Measurements from ENCODE around the gene TRIM25.
"Not testable (repeated sequence)": the region's sequence is repeated elsewhere in the genome, so short reads cannot be mapped to it uniquely, and the experiment has no call there.

Gene TRIM25

GRCh38 chr17:56913867-56914580, at the start of gene TRIM25:
TRIM25 (minus strand) TSS chr17:56914049; CDS start chr17:56913988, 61 bp downstream.
- peak; percentile 88 for DNase-seq (ENCODE audit: low read depth)

DNA sequence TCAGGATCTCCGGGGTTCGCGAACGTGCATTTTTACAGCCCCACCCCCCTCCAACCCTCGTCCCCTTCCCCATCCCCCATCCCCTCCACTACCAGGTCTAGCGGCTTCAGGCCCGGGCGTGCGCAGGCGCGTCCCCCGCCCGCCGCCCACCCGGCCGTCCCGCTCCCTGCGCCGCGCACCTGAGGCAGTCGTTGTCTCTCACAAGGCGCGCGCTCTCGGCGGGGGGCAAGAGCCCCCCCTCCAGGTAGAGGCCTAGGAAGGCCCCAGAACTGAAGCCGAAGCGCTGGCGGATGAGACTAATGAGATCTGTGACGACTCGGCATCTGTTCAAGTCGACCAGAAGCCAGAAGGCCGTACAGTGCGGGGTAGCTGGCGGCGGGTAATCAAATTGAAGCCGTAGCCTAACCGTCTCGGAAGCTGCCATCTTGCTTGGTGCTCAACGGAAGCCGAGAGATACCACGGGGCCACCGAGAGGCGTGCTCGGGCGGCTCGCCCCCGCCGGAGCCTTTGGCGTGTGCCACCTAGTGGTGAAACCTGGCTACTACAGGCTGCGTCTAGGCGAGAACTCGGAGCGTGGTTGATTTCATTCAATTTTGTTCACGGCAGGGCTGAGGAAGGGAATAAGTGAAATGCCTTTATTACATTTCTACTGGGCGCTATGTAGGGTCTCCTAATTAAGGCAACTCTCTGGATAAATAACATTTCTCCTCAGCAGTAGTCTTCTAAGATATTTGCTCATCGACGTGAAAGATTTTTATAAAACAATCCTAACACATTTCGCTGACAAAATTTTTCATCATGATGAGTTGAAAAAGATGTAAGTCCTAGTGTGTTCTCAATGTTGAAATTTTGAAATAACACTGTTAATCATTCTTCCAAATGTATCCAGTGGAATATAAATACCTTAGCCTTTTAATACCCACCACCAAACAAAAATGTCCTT, 47.0 kb upstream of the TRIM25 start, which contains the start of gene COIL:
TSS of gene COIL (minus strand) at position 455 of the 943 bp plus-strand sequence. CDS start at position 424, 31 bp downstream.
- peak; percentile 81 for DNase-seq (ENCODE audit: low read depth)

DNA sequence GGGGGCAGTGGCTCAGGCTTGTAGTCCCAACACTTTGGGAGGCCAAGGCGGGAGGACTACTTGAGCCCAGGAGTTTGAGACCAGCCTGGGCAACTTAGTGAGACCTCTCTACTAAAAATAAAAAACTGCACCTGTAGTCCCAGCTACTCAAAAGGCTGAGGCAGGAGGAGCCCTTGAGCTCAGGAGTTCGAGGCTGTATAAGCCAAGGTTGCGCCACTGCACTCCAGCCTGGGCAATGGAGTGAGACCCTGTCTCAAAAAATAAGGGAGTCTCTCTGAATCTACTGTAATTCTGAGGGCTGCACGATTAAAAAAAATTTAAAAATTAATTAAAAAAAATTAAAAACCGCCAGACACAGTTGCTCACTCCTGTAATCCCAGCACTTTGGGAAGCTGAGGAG, 43.1 kb upstream of the TRIM25 start:
- DNase-seq (ENCODE audit: low read depth) = no peak

DNA sequence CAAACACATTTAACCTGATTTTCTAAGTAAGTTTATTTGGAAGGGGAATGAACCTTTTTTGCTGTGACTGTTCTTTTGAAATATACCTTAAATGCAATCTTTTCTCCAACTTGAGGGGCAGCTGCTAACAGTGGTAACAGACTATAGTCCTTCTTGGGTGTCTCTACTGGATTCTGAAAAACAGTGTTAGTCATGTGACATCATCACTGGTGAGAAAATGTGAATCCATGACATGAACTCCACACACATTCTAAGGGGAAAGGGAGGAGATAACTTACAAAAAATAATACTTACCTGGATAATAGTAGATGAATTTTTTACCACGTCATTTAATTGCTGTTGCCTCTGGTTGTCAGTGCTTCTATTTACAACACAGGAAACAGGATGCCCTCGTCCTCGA, 35.7 kb upstream of the TRIM25 start:
- DNase-seq (ENCODE audit: low read depth) = no peak

GRCh38 chr17:56948491-56948890, 34.6 kb upstream of the TRIM25 start:
- no peak for DNase-seq (ENCODE audit: low read depth)

GRCh38 chr17:56947741-56948140, 33.9 kb upstream of the TRIM25 start:
- DNase-seq (ENCODE audit: low read depth) = no peak

- no peak for DNase-seq (ENCODE audit: low read depth)
These were observed 32.2 kb upstream of the TRIM25 start for GRCh38 chr17:56945938-56946505.

DNA sequence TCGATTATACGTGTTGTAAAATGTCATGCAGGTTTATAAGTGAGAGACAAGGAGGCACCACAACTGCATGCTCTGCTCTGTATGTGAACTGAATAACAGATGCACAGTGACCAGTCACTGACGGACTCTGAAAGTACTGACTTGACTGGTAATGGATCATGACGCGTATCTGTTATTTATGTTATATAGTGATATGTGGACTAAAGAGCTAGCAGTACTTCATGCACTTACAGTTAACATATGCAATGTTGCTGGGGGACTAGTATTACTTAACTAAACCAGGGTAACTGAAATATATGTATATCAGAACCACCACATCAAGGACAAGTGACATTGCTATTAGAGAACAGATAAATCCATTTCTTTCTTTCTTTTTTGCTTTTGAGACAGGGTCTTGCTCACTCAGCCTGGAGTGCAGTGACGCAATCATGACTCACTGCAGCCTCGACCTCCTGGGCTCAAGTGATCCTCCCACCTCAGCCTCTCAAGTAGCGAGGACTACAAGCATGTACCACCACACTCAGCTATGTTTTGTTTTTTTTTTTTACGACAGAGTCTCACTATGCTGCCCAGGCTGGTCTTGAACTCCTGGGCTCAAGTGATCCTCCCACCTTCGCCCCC, 29.8 kb upstream of the TRIM25 start:
- DNase-seq (ENCODE audit: low read depth) = no peak

DNA sequence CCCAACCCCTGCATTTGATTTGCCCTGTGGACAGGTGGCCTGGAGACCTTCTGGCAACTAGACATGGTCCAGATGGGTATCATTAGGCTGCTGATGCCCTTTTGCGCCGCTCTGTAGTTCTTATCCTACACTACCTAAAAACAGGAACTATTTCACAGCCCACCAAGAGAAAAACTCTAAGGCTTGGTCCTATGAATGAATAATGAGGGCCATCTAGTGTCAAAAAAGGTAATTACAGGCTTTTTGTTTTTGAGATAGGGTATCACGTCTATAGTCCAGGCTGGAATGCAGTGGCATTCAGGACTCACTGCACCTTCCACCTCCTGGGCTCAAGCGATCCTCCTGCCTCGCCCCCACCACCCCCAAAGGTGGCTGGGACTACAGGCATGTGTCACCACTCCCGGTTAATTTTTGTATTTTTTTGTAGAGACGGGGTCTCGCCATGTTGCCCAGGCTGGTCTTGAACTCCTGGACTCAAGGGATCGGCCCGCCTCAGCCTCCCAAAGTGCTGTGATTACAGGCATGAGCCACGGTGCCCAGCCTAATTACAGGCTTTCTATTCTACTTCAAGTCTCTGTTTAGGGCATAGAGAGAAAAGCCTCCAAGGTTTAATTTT, 26.1 kb upstream of the TRIM25 start:
- no peak for DNase-seq (ENCODE audit: low read depth)

DNA sequence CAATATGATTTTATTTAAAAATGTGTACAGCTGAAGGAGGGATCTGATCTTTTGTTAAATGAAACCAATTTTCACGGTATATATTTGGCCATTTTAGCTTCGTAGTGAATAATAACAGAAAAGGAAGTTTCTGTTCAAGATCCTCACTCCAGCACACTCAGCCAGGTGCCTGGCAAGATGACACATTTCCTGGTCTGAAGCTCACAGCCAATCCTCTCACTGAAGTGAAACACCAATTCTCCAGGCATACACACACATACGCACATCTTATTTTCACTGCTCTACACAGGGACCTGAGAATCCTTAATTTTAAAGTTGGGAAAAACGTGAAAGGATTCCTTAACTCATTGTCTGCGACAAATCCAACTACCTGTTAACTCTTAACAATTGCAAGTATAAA, 24.4 kb upstream of the TRIM25 start:
- not testable (repeated sequence) for DNase-seq (ENCODE audit: low read depth)

- no peak for DNase-seq (ENCODE audit: low read depth)
These were observed 23.8 kb upstream of the TRIM25 start for GRCh38 chr17:56937687-56938086.

GRCh38 chr17:56936697-56937322, 23.0 kb upstream of the TRIM25 start:
- no peak for DNase-seq (ENCODE audit: low read depth)

GRCh38 chr17:56935461-56935860, 21.6 kb upstream of the TRIM25 start:
- no peak for DNase-seq (ENCODE audit: low read depth)

- DNase-seq (ENCODE audit: low read depth) = no peak
These were observed 20.4 kb upstream of the TRIM25 start for GRCh38 chr17:56934280-56934679.

DNA sequence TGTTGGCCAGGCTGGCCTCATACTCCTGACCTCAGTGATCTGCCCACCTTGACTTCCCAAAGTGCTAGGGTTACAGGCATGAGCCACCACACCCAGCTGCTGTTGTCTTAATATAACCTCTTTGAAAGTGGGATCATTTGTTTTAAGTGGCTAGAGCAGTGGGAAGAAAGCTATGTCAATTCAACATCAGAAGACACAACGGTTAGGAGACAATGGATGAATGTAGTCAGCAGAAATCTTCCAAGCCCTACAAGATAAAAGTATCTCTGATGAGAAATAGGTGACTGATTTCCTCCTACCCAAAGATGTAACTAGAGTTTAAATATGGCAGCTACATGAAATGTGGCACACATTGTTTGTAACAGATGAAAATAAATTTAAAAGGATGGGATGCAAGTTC, 20.0 kb upstream of the TRIM25 start:
- DNase-seq (ENCODE audit: low read depth) = no peak

DNA sequence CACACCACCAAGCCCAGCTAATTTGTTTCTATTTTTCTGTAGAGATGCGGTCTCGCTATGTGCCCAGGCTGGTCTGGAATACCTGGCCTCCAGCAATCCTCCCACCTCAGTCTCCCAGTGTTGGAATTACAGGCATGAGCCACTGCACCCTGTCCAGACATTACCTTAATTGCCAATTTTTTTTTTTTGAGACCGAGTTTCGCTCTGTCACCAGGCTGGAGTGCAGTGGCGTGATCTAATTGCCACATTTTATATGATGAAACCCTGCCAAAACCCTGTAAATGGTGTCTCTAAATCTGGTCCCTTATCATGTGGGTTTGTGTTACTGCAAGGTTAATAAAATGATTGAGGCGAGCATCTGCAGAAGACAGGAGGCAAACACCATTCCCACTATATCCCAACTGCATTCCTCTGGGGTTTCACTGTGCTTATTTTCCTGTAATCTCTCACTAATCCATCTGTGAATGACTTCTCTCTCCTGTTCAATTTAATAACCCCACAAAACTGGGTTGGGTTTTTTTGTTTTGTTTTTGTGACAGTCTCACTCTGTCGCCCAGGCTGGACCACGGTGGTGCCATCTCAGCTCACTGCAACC, 19.4 kb upstream of the TRIM25 start:
- DNase-seq (ENCODE audit: low read depth) = no peak

DNA sequence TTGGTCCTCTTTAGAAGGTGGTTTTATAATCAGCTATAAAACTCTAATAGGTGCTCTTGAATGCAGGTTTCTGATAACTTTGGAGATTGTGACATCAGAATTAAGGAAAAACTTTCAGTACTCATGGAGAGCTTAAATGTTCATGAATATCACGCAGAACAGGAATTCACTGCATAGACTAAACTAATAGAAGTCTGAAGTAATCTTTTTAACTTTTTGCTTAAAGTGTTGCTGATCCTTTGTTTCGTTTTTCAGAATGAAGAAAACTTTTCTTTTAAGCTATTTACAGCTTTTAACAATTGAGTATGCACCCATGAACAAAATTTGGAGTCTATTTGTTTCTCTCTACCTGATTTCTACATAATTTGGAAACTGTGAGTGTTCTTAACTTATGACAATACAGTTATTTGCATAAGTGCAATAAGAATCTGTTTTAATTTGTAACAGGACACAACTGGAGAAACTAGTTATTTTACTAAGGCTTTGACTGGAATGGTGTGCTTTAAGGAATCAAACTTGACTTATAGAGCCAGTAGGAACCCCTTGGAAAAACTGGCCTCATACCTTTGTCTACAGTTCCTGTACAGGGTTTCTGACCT, 17.0 kb upstream of the TRIM25 start:
- no peak for DNase-seq (ENCODE audit: low read depth)

DNA sequence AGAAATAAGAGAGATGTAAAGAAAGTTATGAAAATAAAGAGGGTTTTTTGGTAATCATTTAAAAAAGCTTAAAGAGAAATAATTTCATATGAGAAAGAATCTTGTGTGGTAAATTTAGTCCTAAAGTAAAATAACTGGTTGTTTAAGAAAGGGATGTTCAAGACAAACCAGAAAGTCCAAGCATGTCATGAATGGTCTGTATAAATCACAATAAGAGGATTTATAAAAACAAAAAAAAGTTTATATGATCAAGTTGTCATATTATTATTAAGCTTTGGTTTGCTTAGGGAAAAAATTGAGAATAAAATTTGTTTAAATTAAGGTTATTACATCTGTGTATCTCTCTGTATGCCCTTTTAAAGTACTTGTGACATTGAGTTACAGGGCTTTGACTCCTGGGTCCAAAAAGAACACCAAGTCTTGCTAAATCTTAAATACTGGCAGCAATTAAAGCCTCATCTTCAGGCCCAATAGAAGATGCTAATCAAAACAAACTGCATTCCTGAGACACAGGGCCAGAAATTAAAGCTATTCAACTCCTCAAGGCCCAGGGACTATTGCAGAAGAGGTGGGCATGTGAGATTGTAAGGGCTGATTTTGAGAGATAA, 15.6 kb upstream of the TRIM25 start:
- no peak for DNase-seq (ENCODE audit: low read depth)

DNA sequence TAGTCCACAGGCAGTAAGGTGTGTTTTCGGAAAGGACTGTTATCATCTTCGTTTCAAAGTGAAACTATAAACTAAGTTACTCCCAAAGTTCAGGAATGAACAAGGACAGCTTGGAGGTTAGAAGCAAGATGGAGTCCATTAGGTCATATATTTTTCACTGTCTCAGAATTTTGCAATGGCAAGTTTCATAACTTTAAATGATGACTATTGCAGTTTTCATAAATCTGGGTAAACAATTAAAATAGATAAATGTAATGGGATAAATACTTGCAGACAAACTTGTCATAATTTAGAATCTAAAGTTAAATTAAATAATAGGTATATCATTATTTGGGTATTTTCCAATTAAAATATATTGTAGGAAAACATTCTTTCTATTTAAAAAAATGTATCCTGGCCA, 14.7 kb upstream of the TRIM25 start:
- no peak for DNase-seq (ENCODE audit: low read depth)

DNA sequence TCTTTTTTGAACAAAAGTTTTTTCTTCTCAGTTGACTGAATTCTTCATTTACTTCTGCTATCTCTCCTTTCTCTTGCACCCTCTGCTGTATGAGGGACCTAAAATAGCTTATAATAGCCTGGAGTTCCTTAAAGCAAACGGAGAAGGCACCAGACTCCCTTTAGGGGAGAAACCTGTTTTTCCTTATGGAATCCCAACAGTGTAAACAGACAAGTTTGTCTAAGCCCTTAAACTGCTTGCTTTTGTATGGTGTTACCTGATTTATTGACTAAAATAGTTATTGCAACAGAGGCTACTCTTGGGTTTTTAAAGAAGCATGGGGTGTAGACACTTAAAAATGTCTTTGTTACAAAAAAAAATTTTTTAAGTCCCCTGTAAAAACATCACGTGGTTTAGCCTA, 12.9 kb upstream of the TRIM25 start:
- DNase-seq (ENCODE audit: low read depth) = no peak

Data from T-helper 22 cell (primary cell).